Naive thymus-derived CD4-positive, alpha-beta T cell (primary cell): ENCODE data around the gene OSTF1. TPM values are rescaled to one million over a fixed set of nuclear protein-coding genes. Genes with fewer than 3 reads are reported as not detected.

ENCODE experiments used
- ATAC-seq: fragments of 150-1000 bp; cut with Tn5 transposase; 2 replicates; pipeline ENCODE4 v1.10.0; 2021; ENCODE audit warnings: mild to moderate bottlenecking, moderate library complexity
- CTCF ChIA-PET: fragments of 350-600 bp; sonication (Branson Sonifier 250); formaldehyde crosslinking; loops from one replicate; lab custom pipeline; 2021; ENCODE audit warnings: antibody characterized with exemption; lab: Charles Lee
- POLR2A ChIA-PET: fragments of 350-600 bp; sonication (Branson Sonifier 250); formaldehyde crosslinking; loops from one replicate; lab custom pipeline; 2021; ENCODE audit warnings: antibody characterized with exemption, inconsistent platforms; lab: Charles Lee
- DNase-seq, 9 donors: peaks; one replicate each; pipeline versions ENCODE4 v3.0.0 to v3.0.0-alpha.2; 2020 to 2022; ENCODE audit warnings: mixed read lengths in 1 of 9
- H3K27ac ChIP-seq: one replicate; pipeline ENCODE4 v1.7.0; 2013; ENCODE audit warnings: mild to moderate bottlenecking, low read depth, low read length, moderate library complexity
- H3K27me3 ChIP-seq, 2 donors: one replicate each; pipeline ENCODE4 v1.7.0; 2013; ENCODE audit warnings: low read length in 2 of 2, mild to moderate bottlenecking in 2 of 2, moderate library complexity in 2 of 2; ENCODE audit not compliant: control insufficient read depth in 2 of 2, insufficient read depth in 2 of 2
- H3K36me3 ChIP-seq, 3 experiments: 1 replicate in 2 of 3; 2 replicates in 1 of 3; pipeline ENCODE4 v1.7.0; 2013; ENCODE audit warnings: low read length in 3 of 3, mild to moderate bottlenecking in 3 of 3, moderate library complexity in 1 of 3; ENCODE audit not compliant: insufficient read depth in 3 of 3, control insufficient read depth in 2 of 3
- H3K4me1 ChIP-seq, 2 donors: one replicate each; pipeline ENCODE4 v1.7.0; 2013; ENCODE audit warnings: low read length in 2 of 2, mild to moderate bottlenecking in 2 of 2, moderate library complexity in 1 of 2; ENCODE audit not compliant: control insufficient read depth in 2 of 2, insufficient read depth in 2 of 2
- H3K4me3 ChIP-seq: 2 replicates; pipeline ENCODE4 v1.7.0; 2013; ENCODE audit warnings: mild to moderate bottlenecking, low read length
- H3K9me3 ChIP-seq, 3 experiments: 1 replicate in 2 of 3; 2 replicates in 1 of 3; pipeline ENCODE4 v1.7.0; 2013; ENCODE audit warnings: low read length in 3 of 3; ENCODE audit not compliant: control insufficient read depth in 2 of 3
- H3K27ac Mint-ChIP-seq, 9 donors: one replicate each; pipeline ENCODE4 v1.8.0; 2020 to 2022; ENCODE audit warnings: mixed read lengths in 9 of 9, mild to moderate bottlenecking in 8 of 9, moderate library complexity in 5 of 9, inconsistent platforms in 2 of 9
- H3K27me3 Mint-ChIP-seq, 5 donors: one replicate each; pipeline ENCODE4 v1.8.0; 2021 to 2022; ENCODE audit warnings: mixed read lengths in 5 of 5, mild to moderate bottlenecking in 1 of 5
- H3K36me3 Mint-ChIP-seq, 5 donors: one replicate each; pipeline ENCODE4 v1.8.0; 2020 to 2022; ENCODE audit warnings: mixed read lengths in 5 of 5, mild to moderate bottlenecking in 3 of 5, inconsistent platforms in 1 of 5
- H3K4me1 Mint-ChIP-seq, 7 donors: one replicate each; pipeline ENCODE4 v1.8.0; 2020 to 2022; ENCODE audit warnings: mixed read lengths in 7 of 7, mild to moderate bottlenecking in 3 of 7, inconsistent platforms in 1 of 7
- H3K4me3 Mint-ChIP-seq, 10 donors: one replicate each; pipeline ENCODE4 v1.8.0; 2020 to 2022; ENCODE audit warnings: mild to moderate bottlenecking in 10 of 10, mixed read lengths in 10 of 10, moderate library complexity in 6 of 10, inconsistent platforms in 2 of 10
- H3K9me3 Mint-ChIP-seq, 11 donors: one replicate each; pipeline ENCODE4 v1.8.0; 2020 to 2022; ENCODE audit warnings: mixed read lengths in 11 of 11, mild to moderate bottlenecking in 4 of 11, inconsistent platforms in 1 of 11, moderate library complexity in 1 of 11
- intact Hi-C, 2 donors: fragments of 100-400 bp; cut with micrococcal nuclease; formaldehyde crosslinking; loops; one replicate each; pipeline ENCODE4 v1.15.1; 2023
- polyA plus RNA-seq, 2 donors: library from polyadenylated mRNA; unstranded; fragments of 300-500 nt; fragmentation: Illumina TruSeq; gene quantifications; one replicate each; pipeline ENCODE4 v1.2.3, GENCODE V29; 2021
- total RNA-seq, 6 experiments: library from RNA in 5 of 6; stranded (reverse) in 5 of 6; gene quantifications; 1 replicate in 5 of 6; 2 replicates in 1 of 6; pipeline ENCODE4 v1.2.3 and lab custom pipeline; 2021 to 2026

OSTF1 gene
- total and polyA plus RNA-seq, 7 experiments from 2014 or later, result 38.7 to 141 (median 88.0) TPM

- Mint-ChIP-seq H3K27me3 (no peaks in the 10 kb centered on the region), H3K4me3 (no peak overlapping the region), H3K4me1 (peaks cover 21 to 86% (median 72%) of the 10 kb centered on the region in 7 donors), H3K27ac (peak overlapping the region in 5 of 9 donors; percentile 14 to 86 (median 32)), H3K36me3 (peaks cover 35 to 73% (median 66%) of the 10 kb centered on the region in 5 donors), H3K9me3 (peaks cover 5 to 23% (median 19%) of the 10 kb centered on the region in 11 donors)
- intact Hi-C loops, result loop anchor here in 1 of 2 donors (10.0 kb wide), 1 partner anchor 645 kb away; the partner anchor contains the start of gene RORB
- H3K36me3 ChIP-seq, result peaks cover 0 to 31% (median 0%) of the 10 kb centered on the region in 3 experiments
- no peak overlapping the region for H3K4me3 ChIP-seq
- ATAC-seq (no peak), DNase-seq (no peak)
- CTCF ChIA-PET, result interaction anchor here (0.6 to 0.9 kb wide), 2 partner anchors 189 to 398 kb away, joined by 3 read pairs; no protein-coding TSS in a partner anchor
- H3K27ac ChIP-seq, result no peak overlapping the region
- H3K4me1 ChIP-seq, result peaks cover 35 to 49% of the 10 kb centered on the region in 2 donors
- peaks cover 0 to 4% (median 0%) of the 10 kb centered on the region in 3 experiments for H3K9me3 ChIP-seq
- POLR2A ChIA-PET, result interaction anchor here (0.7 to 1.9 kb wide), 3 partner anchors 10 to 54 kb away, joined by 3 to 5 read pairs (median 4); no protein-coding TSS in a partner anchor
- H3K27me3 ChIP-seq, result no peaks in the 10 kb centered on the region
Observed at GRCh38 chr9:75140261-75140660, 51.9 kb downstream of the OSTF1 start.

DNA sequence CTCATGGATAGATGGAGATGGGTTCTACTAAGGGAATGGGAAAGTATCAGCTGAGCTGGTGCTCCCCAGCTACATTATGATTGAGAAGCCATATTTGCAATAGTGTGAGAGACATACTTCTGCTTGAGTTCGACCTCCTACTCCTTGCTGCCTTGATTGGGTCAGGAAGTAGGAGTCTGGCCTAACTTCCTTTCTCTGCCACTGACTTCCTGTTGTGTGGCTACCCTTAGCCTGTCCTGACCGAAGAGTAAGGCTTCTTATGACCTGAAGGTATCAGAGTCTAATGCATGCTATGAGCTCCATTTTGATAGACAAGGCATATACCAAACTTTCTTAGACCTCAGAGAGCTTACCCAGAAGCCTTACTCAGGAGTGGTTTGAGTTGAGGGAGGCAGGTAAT, 53.9 kb downstream of the OSTF1 start:
- H3K9me3 ChIP-seq, result peaks cover 0 to 4% (median 0%) of the 10 kb centered on the region in 3 experiments
- H3K4me1 Mint-ChIP-seq, result peaks cover 21 to 97% (median 78%) of the 10 kb centered on the region in 7 donors
- H3K27me3 ChIP-seq, result no peaks in the 10 kb centered on the region
- no peaks in the 10 kb centered on the region for H3K27me3 Mint-ChIP-seq
- H3K4me1 ChIP-seq, result peaks cover 47 to 53% of the 10 kb centered on the region in 2 donors
- DNase-seq (no peak), ATAC-seq (peak; percentile 82)
- H3K36me3 ChIP-seq, result peaks cover 0 to 17% (median 0%) of the 10 kb centered on the region in 3 experiments
- peak overlapping the region; percentile 3 for H3K4me3 ChIP-seq
- peak overlapping the region; percentile 7 to 74 (median 60) for H3K4me3 Mint-ChIP-seq
- peaks cover 22 to 74% (median 62%) of the 10 kb centered on the region in 5 donors for H3K36me3 Mint-ChIP-seq
- peak overlapping the region; percentile 2 to 89 (median 79) for H3K27ac Mint-ChIP-seq
- POLR2A ChIA-PET, result interaction anchor here (0.5 to 1.9 kb wide), 3 partner anchors 8 to 56 kb away, joined by 3 to 5 read pairs (median 4); no protein-coding TSS in a partner anchor
- H3K27ac ChIP-seq, result no peak overlapping the region
- peaks cover 5 to 30% (median 20%) of the 10 kb centered on the region in 11 donors for H3K9me3 Mint-ChIP-seq
- intact Hi-C loops, result loop anchor here (1.0 to 10.0 kb wide), 2 partner anchors 8 to 647 kb away; partner anchors contain the start of gene RORB (in 1 of the 2)
- CTCF ChIA-PET, result interaction anchor here (0.9 kb wide), 1 partner anchor 44 kb away, joined by 4 read pairs; no protein-coding TSS in a partner anchor

DNA sequence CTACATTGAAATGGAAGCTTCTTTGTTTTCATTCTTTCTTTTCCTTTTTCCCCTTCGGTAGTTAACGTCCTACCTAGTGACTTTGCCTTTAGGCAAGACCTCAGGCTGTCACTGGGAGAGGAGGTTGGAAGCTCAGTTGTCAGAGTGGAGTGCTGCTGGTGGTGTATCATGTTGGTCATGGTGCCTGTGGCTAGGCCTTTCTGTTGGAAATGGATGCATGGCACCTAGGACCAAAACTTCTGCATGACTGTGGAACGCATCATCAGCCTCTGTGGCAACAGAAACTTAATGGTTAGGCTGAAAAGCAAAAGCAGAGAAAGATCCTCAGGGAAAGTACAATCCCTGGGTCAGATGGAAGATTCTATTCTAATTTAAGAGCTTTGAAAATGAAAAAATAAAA, 57.9 kb downstream of the OSTF1 start:
- ChIA-PET POLR2A (interaction anchor here (0.7 to 4.6 kb wide), 2 partner anchors 59 to 118 kb away, joined by 3 to 60 read pairs; partner anchors contain the start of genes NMRK1 and OSTF1), CTCF (interaction anchor here (1.1 kb wide), 1 partner anchor 17 kb away, joined by 4 read pairs; no protein-coding TSS in a partner anchor)
- H3K27ac Mint-ChIP-seq, result peak overlapping the region in 8 of 9 donors; percentile 40 to 84 (median 78)
- H3K4me3 ChIP-seq, result no peak overlapping the region
- ATAC-seq, result no peak
- no peaks in the 10 kb centered on the region for H3K27me3 Mint-ChIP-seq
- H3K4me1 Mint-ChIP-seq, result peaks cover 38 to 95% (median 79%) of the 10 kb centered on the region in 7 donors
- intact Hi-C loops, result loop anchor here (1.0 to 10.0 kb wide), 7 partner anchors 8 to 876 kb away; partner anchors contain the start of genes C9orf40 (in 1 of the 2), CARNMT1 (in 1 of the 2) and RORB (in 1 of the 2)
- peaks cover 54 to 70% of the 10 kb centered on the region in 2 donors for H3K4me1 ChIP-seq
- H3K27me3 ChIP-seq, result no peaks in the 10 kb centered on the region
- peaks cover 5 to 29% (median 20%) of the 10 kb centered on the region in 11 donors for H3K9me3 Mint-ChIP-seq
- no peak for DNase-seq
- peak overlapping the region; percentile 28 for H3K27ac ChIP-seq
- H3K36me3 ChIP-seq, result peaks cover 0 to 13% (median 0%) of the 10 kb centered on the region in 3 experiments
- peaks cover 0 to 4% (median 0%) of the 10 kb centered on the region in 3 experiments for H3K9me3 ChIP-seq
- peaks cover 18 to 63% (median 43%) of the 10 kb centered on the region in 5 donors for H3K36me3 Mint-ChIP-seq
- H3K4me3 Mint-ChIP-seq, result peak overlapping the region in 8 of 10 donors; percentile 6 to 56 (median 45)

DNA sequence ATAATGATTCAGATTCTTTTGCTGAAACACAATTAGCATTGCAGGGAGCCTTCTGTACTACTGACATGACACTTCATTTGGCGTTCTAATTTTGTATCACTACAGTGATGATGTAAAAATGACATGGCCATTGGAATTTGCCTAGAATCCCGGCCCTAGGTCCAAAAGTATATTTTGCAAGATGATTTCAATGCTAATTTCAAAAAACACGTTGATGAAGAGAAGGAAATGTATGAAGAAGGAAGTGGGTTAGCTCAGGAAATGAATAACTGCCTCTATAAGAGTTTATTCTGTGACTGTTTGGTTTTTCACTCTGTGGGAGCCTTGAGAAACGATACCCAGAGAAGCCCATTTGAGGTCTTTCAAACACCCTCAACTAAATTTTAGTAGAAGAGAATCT, 59.3 kb downstream of the OSTF1 start:
- Mint-ChIP-seq H3K36me3 (peaks cover 13 to 62% (median 35%) of the 10 kb centered on the region in 5 donors), H3K27ac (peak overlapping the region; percentile 81 to 97 (median 86)), H3K4me1 (peaks cover 42 to 95% (median 84%) of the 10 kb centered on the region in 7 donors), H3K9me3 (peaks cover 4 to 26% (median 20%) of the 10 kb centered on the region in 11 donors), H3K27me3 (no peaks in the 10 kb centered on the region), H3K4me3 (peak overlapping the region; percentile 52 to 88 (median 80))
- ChIA-PET CTCF (interaction anchor here (0.8 to 1.2 kb wide), 4 partner anchors 10 to 121 kb away, joined by 3 to 4 read pairs (median 3); partner anchors contain the start of genes NMRK1 and OSTF1), POLR2A (interaction anchor here (0.9 to 4.6 kb wide), 8 partner anchors 9 to 120 kb away, joined by 3 to 60 read pairs (median 4); partner anchors contain the start of genes CARNMT1, NMRK1 and OSTF1)
- Histone ChIP-seq H3K27me3 (no peaks in the 10 kb centered on the region), H3K4me3 (peak overlapping the region; percentile 8), H3K4me1 (peaks cover 57 to 71% of the 10 kb centered on the region in 2 donors), H3K9me3 (peaks cover 0 to 4% (median 0%) of the 10 kb centered on the region in 3 experiments), H3K27ac (peak overlapping the region; percentile 47), H3K36me3 (peaks cover 0 to 13% (median 0%) of the 10 kb centered on the region in 3 experiments)
- DNase-seq, result peak in 5 of 9 donors; percentile 24 to 57 (median 48)
- ATAC-seq, result peak; percentile 63
- intact Hi-C loops, result loop anchor here (1.0 to 10.0 kb wide), 12 partner anchors 9 to 875 kb away; partner anchors contain the start of genes C9orf40 (in 1 of the 2), CARNMT1 (in 1 of the 2), NMRK1 (in 1 of the 2) and OSTF1 (in 1 of the 2)

DNA sequence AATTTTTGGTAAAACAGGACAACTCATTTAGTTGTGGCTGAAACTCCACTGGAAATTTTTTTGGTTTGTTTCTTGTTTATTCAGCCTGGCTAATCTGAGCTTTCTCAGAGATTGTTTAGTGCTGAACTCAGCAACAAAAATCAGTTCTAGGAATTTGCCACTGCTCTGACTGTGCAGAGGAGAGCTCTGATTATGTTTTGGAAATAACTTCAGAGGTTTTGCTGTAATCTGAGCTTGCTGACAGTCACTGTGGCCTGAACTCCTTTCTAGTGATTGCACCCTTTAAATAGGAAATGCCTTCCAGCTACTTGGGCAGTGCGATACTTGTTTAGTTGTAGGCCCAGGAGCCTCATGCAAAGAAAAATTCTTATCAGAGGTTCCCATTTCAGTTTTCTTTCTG, 60.2 kb downstream of the OSTF1 start:
- H3K27ac ChIP-seq, result peak overlapping the region; percentile 47
- Mint-ChIP-seq H3K9me3 (peaks cover 4 to 23% (median 18%) of the 10 kb centered on the region in 11 donors), H3K36me3 (peaks cover 9 to 63% (median 30%) of the 10 kb centered on the region in 5 donors), H3K4me1 (peaks cover 47 to 96% (median 86%) of the 10 kb centered on the region in 7 donors), H3K27me3 (no peaks in the 10 kb centered on the region), H3K27ac (peak overlapping the region; percentile 81 to 97 (median 86)), H3K4me3 (peak overlapping the region in 9 of 10 donors; percentile 20 to 88 (median 82))
- no peak for ATAC-seq
- intact Hi-C loops, result loop anchor here (1.0 to 10.0 kb wide), 9 partner anchors 9 to 874 kb away; partner anchors contain the start of genes C9orf40 (in 1 of the 2) and RORB (in 1 of the 2)
- POLR2A ChIA-PET, result interaction anchor here (0.9 to 4.6 kb wide), 9 partner anchors 10 to 121 kb away, joined by 3 to 60 read pairs (median 5); partner anchors contain the start of genes CARNMT1, NMRK1 and OSTF1
- peak overlapping the region; percentile 5 for H3K4me3 ChIP-seq
- H3K4me1 ChIP-seq, result peaks cover 66 to 69% of the 10 kb centered on the region in 2 donors
- CTCF ChIA-PET, result interaction anchor here (0.6 to 1.2 kb wide), 4 partner anchors 11 to 121 kb away, joined by 3 read pairs; no protein-coding TSS in a partner anchor
- H3K27me3 ChIP-seq, result no peaks in the 10 kb centered on the region
- peaks cover 0 to 11% (median 0%) of the 10 kb centered on the region in 3 experiments for H3K36me3 ChIP-seq
- peak in 1 of 9 donors; percentile 32 for DNase-seq
- peaks cover 0 to 4% (median 0%) of the 10 kb centered on the region in 3 experiments for H3K9me3 ChIP-seq
